HL-60/S4 (cell line): ENCODE measurements around the gene LIX1.
"Not testable (repeated sequence)": the region's sequence is repeated elsewhere in the genome, so short reads cannot be mapped to it uniquely, and the experiment has no call there.

Experiments used
- in situ Hi-C: fragments of 300-500 bp; cut with MboI; formaldehyde crosslinking; loops from 2 replicates; pipeline ENCODE4 v1.14.3; 2022; ENCODE audit warnings: low sequenced_read_pairs

LIX1 gene

GRCh38 chr5:97142521-97143254, at the start of gene LIX1:
Gene LIX1, minus strand, starts transcription at chr5:97142611. Its CDS starts 35 bp downstream, at chr5:97142576.
- in situ Hi-C loops = no loop called here

GRCh38 chr5:97191893-97192292, 49.5 kb upstream of the LIX1 start:
- in situ Hi-C loops = no loop called here

- in situ Hi-C loops = not testable (repeated sequence)
Measured at GRCh38 chr5:97189523-97189922, 47.1 kb upstream of the LIX1 start.

- in situ Hi-C loops = no loop called here
Measured at GRCh38 chr5:97183930-97184213, 41.5 kb upstream of the LIX1 start.

GRCh38 chr5:97183100-97183929, 40.9 kb upstream of the LIX1 start, which contains the start of gene RIOK2:
Gene RIOK2, minus strand, starts transcription at chr5:97183247. Its CDS starts 56 bp downstream, at chr5:97183191.
- in situ Hi-C loops = no loop called here

GRCh38 chr5:97182571-97183099, 40.2 kb upstream of the LIX1 start:
- in situ Hi-C loops = no loop called here

GRCh38 chr5:97181856-97182545, 39.6 kb upstream of the LIX1 start:
- in situ Hi-C loops = no loop called here

- in situ Hi-C loops = not testable (repeated sequence)
Measured at GRCh38 chr5:97179457-97179856, 37.0 kb upstream of the LIX1 start.

- in situ Hi-C loops = loop anchor here (25.0 kb wide), 2 partner anchors 310 to 410 kb away; no protein-coding TSS in a partner anchor
Measured at GRCh38 chr5:97172227-97172626, 29.8 kb upstream of the LIX1 start.

- in situ Hi-C loops = loop anchor here (25.0 kb wide), 2 partner anchors 309 to 409 kb away; no protein-coding TSS in a partner anchor
Measured at GRCh38 chr5:97171703-97172102, 29.3 kb upstream of the LIX1 start.

- in situ Hi-C loops = loop anchor here (25.0 kb wide), 2 partner anchors 305 to 405 kb away; no protein-coding TSS in a partner anchor
Measured at GRCh38 chr5:97167435-97167834, 25.0 kb upstream of the LIX1 start.

- in situ Hi-C loops = loop anchor here (25.0 kb wide), 2 partner anchors 303 to 403 kb away; no protein-coding TSS in a partner anchor
Measured at GRCh38 chr5:97165726-97166125, 23.3 kb upstream of the LIX1 start.

- in situ Hi-C loops = loop anchor here (25.0 kb wide), 2 partner anchors 303 to 403 kb away; no protein-coding TSS in a partner anchor
Measured at GRCh38 chr5:97164846-97165245, 22.4 kb upstream of the LIX1 start.

- in situ Hi-C loops = loop anchor here (25.0 kb wide), 2 partner anchors 302 to 402 kb away; no protein-coding TSS in a partner anchor
Measured at GRCh38 chr5:97163790-97164285, 21.4 kb upstream of the LIX1 start.

- in situ Hi-C loops = loop anchor here (25.0 kb wide), 2 partner anchors 301 to 401 kb away; no protein-coding TSS in a partner anchor
Measured at GRCh38 chr5:97163360-97163764, 21.0 kb upstream of the LIX1 start.

GRCh38 chr5:97162045-97162444, 19.6 kb upstream of the LIX1 start:
- in situ Hi-C loops = loop anchor here (25.0 kb wide), 2 partner anchors 300 to 400 kb away; no protein-coding TSS in a partner anchor

GRCh38 chr5:97157689-97158088, 15.3 kb upstream of the LIX1 start:
- in situ Hi-C loops = loop anchor here (25.0 kb wide), 2 partner anchors 295 to 395 kb away; no protein-coding TSS in a partner anchor

- in situ Hi-C loops = loop anchor here (25.0 kb wide), 2 partner anchors 289 to 389 kb away; no protein-coding TSS in a partner anchor
Measured at GRCh38 chr5:97151370-97151769, 9.0 kb upstream of the LIX1 start.

- in situ Hi-C loops = loop anchor here (25.0 kb wide), 2 partner anchors 288 to 388 kb away; no protein-coding TSS in a partner anchor
Measured at GRCh38 chr5:97150401-97150800, 8.0 kb upstream of the LIX1 start.

- in situ Hi-C loops = loop anchor here (25.0 kb wide), 2 partner anchors 287 to 387 kb away; no protein-coding TSS in a partner anchor
Measured at GRCh38 chr5:97149709-97150108, 7.3 kb upstream of the LIX1 start.
